ENCODE results near the gene FBXO2.

Gene FBXO2

GRCh38 chr1:11653101-11653860 lies 948 bp downstream of the FBXO2 start:
- DNase-seq (ENCODE audit: low read depth) = no peak

GRCh38 chr1:11652203-11652780 lies 1.9 kb downstream of the FBXO2 start:
- no peak for DNase-seq (ENCODE audit: low read depth)

DNA sequence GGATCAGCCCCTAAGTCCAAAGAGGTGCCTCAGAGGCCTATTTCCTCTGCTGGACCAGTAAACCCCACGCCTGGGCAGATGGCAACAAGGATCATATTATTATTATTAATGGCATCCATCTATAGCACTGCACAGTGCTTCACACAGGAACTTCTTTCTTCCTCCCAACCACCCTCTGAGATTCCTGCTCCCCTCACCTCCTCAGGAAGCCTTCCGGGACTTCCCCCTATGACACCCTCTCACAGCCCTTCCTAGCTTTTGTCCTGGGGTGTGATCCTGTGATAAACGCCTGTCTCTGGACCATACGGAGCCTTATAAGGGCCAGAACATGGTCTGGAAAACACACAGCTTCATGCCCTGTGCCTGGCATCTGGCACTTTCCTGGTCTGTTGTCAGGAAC lies 3.2 kb downstream of the FBXO2 start:
- no peak for DNase-seq (ENCODE audit: low read depth)

GRCh38 chr1:11650331-11650991 lies 3.8 kb downstream of the FBXO2 start:
- peak; percentile 67 for DNase-seq (ENCODE audit: low read depth)

DNA sequence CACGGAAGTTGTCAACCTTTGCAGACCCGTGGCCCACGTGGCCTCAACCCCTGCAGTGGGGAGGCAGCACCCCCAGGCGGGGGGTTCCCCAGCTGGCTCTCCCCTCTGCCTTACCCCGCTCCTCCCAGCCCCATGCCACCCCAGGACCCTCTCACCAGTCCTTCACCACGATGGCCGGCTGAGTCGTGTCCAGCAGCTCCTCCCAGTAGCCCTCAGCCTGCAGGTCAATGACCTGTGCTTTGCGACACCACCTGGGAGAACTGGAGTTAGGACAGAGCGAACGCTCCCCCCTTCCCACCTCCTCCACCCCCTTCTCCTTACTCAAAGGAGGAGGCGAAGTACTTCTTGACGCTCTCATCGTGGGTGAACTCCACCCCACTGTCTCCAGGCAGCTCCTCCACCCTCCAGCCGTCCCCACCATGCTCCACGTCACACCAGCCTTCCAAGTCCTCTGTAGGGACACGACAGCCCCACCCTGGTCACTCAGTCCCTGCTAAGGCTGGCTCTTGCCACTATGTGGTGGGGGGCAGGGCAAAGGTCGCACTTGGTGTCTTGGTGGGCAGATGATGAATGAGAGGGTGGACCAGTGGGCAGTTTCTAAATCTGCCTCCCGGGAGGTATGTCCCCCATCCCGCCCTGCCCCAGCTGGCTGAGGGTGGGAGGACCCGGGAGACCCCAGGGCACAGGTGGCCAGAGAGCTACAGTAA lies 4.5 kb downstream of the FBXO2 start:
- no peak for DNase-seq (ENCODE audit: low read depth)

DNA sequence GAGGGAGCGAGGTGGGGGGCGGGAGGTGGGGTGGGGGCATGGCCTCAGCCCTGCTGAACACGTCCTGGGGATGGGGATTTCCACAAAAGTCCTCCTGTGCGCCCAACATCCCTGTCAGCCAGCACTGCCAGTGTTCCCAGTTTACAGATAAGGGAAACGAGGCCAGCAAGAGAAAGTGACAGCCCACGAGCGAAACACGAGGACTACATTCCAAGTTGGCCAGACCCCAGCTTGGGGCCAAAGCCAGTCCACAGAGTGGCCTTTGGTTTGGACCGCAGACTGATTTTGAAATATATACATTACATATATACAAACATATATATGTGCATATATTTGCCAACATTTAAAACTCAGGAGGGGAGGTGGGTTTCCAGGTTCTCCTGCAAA lies 5.0 kb downstream of the FBXO2 start:
- DNase-seq (ENCODE audit: low read depth) = no peak

GRCh38 chr1:11648732-11649158 lies 5.5 kb downstream of the FBXO2 start:
- DNase-seq (ENCODE audit: low read depth) = peak; percentile 26

- no peak for DNase-seq (ENCODE audit: low read depth)
Observed at GRCh38 chr1:11648039-11648438, 6.2 kb downstream of the FBXO2 start.

GRCh38 chr1:11647333-11647732 lies 6.9 kb downstream of the FBXO2 start:
- no peak for DNase-seq (ENCODE audit: low read depth)

DNA sequence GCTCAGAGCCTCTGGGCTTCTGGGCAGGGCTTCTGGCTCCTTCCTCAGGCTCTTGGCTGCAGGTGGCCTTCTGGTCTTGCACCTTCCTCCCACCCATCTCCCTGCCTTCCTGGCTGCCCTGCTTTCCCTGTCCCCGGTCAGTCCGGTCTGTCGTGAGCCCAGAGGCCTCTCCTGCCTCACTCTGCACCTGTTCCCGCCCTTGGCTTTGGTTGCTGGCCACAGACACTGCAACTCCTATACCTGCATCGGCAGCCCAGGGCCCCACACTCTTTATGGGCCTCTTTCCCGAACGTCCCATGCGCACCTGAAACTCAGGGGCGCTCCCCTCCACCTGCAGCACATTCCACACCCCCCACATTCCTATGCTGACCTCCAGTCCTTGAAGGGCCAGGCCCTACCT lies 7.9 kb downstream of the FBXO2 start:
- no peak for DNase-seq (ENCODE audit: low read depth)

DNA sequence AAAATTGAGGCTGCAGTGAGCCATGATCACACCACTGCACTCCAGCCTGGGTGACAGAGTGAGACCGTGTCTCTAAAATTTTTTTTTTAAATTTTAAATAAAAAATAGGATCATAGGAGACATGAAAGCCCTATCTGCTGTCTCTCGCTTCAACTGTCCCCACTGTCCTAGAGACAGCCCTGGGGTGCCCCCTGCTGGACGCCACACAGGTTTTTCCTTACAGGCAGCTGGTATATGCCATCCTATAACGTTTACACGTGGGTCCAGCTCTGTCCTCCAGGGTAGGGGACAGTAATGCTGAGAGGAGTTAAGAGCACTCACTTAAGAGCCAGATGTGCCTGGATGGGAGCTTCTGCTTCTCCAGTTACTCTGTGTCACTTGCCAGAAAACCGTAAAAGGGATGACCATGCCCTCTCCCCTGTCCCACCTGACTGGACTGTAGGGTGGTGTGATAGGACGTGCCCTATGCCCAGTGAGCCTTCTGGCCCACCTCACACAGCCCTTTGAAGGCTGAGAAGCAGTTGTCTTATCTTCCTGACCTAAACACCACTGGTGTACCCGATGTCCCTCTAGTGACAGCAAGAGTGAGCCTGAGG lies 8.5 kb downstream of the FBXO2 start:
- peak; percentile 70 for DNase-seq (ENCODE audit: low read depth)

DNA sequence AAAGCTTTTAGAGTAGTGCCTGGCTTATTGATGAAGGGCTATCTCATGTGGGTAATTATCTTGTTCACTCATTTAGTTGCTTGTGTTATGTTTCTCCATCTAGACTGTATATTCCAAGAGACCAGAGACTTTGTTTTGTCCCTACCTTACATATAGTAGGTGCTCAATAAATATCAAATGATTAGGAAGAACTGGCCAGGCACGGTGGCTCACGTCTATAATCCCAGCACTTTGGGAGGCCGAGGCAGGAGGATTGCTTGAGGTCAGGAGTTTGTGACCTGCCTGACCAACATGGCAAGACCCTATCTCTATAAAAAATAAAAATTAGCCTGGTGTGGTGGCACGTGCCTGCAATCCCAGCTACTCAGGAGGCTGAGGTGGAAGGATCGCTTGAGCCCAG lies 9.0 kb downstream of the FBXO2 start:
- DNase-seq (ENCODE audit: low read depth) = no peak

DNA sequence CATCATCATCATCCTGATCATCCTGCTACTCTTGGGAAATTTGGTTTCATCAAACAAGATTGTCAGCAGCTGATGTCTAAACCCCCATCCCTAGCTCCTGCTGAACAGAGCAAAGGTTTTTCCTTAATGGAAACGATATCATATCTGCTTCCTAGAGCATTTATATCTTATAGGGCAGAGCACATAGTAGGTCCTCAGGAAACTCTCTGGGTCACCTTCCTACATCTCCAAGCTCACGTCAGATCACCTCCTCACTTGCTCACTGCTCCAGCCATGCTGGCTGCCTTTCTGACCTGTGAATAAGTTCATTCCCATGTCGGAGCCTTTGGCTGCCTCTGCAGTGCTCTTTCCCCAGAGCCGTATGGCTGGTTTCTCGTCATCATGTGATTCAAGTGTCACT lies 10.4 kb downstream of the FBXO2 start:
- DNase-seq (ENCODE audit: low read depth) = no peak

- DNase-seq (ENCODE audit: low read depth) = peak; percentile 56
Observed at GRCh38 chr1:11642418-11643017, 11.7 kb downstream of the FBXO2 start.

GRCh38 chr1:11641776-11642305 lies 12.4 kb downstream of the FBXO2 start:
- DNase-seq (ENCODE audit: low read depth) = no peak

DNA sequence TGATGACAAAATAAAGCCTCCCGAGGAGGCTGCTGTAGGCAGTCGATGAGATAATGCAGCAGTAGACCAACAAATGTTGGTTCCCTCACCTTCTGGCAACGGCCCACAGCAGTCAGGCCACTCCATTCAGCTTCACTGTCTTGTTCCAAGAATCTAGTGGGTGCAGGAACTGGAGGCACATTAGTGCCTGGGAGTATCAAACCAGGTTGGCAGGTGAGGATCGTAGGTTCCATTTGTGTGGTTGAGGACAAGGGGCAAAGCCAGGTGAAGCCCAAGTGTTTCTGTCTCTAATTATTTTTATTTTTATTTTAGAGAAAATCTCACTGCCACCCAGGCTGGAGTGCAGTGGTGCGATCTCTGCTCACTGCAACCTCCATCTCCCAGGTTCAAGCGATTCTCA lies 13.3 kb downstream of the FBXO2 start:
- no peak for DNase-seq (ENCODE audit: low read depth)

GRCh38 chr1:11640101-11640500 lies 14.1 kb downstream of the FBXO2 start:
- DNase-seq (ENCODE audit: low read depth) = no peak

DNA sequence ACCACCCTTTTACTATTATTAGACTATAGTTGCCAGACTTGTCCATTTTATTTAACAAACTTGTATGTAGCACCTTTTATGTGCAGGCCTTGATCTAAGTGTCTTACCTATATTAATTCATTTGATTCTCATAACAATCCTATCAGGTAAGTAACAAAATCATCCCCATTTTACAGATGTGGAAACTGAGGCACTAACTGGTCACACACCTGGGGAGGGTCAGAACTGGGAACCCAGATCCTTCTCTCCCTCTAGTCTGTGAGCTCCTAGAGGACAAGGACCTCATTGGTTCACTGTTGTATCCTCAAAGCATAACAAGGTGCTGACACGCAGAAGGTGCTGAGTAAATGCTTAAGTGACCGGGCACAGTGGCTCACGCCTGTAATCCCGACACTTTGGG lies 14.9 kb downstream of the FBXO2 start:
- no peak for DNase-seq (ENCODE audit: low read depth)

DNA sequence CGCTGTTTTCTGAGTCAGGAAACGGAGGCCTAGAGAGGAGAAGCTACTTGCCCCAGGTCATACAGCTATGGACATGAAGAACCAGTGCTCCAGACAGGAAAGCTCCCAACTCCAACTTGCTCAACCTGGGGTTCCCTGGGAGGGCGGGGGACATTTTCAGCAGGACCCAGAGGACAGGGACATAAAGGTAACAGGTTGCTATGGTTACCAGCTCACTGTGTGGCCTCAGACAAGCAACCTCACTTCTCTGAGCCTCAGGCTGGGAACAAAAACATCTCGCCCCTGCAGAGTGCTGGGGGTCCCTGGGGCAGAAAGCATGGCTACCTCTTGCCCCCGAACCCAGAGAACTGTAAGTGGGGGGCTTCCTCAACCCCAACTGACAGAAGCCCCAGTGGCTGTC lies 16.1 kb downstream of the FBXO2 start:
- no peak for DNase-seq (ENCODE audit: low read depth)

DNA sequence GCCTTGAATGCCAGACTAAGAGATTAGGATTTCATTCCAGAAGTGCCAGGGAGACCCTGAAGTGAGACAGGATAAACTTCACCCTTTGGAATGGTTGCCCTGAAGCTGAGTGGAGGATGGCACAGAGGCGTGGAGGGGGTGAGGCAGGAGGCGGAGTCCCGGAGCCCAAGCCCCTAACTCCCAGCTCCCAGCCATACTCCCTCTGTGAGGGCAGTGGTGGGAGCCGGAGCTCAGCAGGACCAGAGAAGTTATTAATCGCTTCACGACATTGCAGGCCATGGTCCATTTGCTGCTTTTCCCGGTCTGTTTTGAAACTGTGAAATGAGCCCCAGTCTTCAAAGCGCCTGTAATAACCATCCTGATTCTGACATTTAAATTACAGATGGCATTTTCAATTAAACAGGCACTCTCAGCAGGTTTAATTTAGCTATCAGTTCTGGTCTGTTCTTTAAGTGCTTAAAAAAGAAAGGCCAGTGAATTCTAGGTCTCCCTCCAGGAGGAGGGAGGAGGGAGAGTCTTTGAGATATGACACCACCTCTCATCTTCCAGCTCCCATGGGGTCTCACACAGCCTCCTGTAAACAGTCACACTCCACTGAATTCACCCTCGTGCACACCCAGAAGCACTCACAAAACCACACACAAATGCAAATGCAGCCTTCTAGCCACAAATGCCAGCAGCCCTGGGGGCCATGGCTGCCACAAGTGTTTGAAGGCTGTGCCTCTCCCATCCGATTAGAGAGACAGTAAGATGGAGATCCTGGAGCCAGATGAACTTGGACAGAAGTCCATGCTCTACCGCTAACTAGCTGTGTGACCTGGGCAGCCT lies 19.6 kb downstream of the FBXO2 start:
- DNase-seq (ENCODE audit: low read depth) = no peak

All from activated T-cell treated with anti-CD3 and anti-CD28 coated beads for 24 hours (primary cell).